Osteocyte (in vitro differentiated cells): ENCODE data around the gene KIRREL3. TPM values are rescaled to one million over a fixed set of nuclear protein-coding genes. Genes with fewer than 3 reads are reported as not detected.
"Not testable (repeated sequence)": the region's sequence is repeated elsewhere in the genome, so short reads cannot be mapped to it uniquely, and the experiment has no call there.

ENCODE experiments used
- DNase-seq: peaks from one replicate; pipeline ENCODE4 v3.0.0; 2021; ENCODE audit warnings: mixed read lengths; ENCODE audit not compliant: unreplicated experiment; ENCODE audit errors: extremely low spot score
- H3K27ac Mint-ChIP-seq: one replicate; pipeline ENCODE4 v1.8.0; 2021; ENCODE audit warnings: mild to moderate bottlenecking, mixed read lengths; ENCODE audit not compliant: unreplicated experiment
- H3K27me3 Mint-ChIP-seq: one replicate; pipeline ENCODE4 v1.8.0; 2021; ENCODE audit warnings: mixed read lengths; ENCODE audit not compliant: unreplicated experiment
- H3K36me3 Mint-ChIP-seq: one replicate; pipeline ENCODE4 v1.8.0; 2021; ENCODE audit warnings: mixed read lengths; ENCODE audit not compliant: unreplicated experiment
- H3K4me1 Mint-ChIP-seq: one replicate; pipeline ENCODE4 v1.8.0; 2021; ENCODE audit warnings: mixed read lengths; ENCODE audit not compliant: unreplicated experiment
- H3K4me3 Mint-ChIP-seq: one replicate; pipeline ENCODE4 v1.8.0; 2021; ENCODE audit warnings: mild to moderate bottlenecking, moderate library complexity, mixed read lengths; ENCODE audit not compliant: unreplicated experiment
- H3K9me3 Mint-ChIP-seq: one replicate; pipeline ENCODE4 v1.8.0; 2021; ENCODE audit warnings: mixed read lengths; ENCODE audit not compliant: unreplicated experiment
- total RNA-seq: library from RNA; stranded (reverse); gene quantifications from 2 replicates; pipeline ENCODE4 v1.2.1, GENCODE V29; 2021
- TF ChIP-seq, protein P1 (sequence below): fragments of 200-600 bp; sonication (generic); IDR thresholded peaks from 2 replicates; pipeline ENCODE4 v1.5.0; 2021; ENCODE audit warnings: antibody characterized with exemption, mild to moderate bottlenecking, moderate library complexity

The KIRREL3 gene
- total RNA-seq, 1 donor from 2014 or later: 1.2 TPM

DNA sequence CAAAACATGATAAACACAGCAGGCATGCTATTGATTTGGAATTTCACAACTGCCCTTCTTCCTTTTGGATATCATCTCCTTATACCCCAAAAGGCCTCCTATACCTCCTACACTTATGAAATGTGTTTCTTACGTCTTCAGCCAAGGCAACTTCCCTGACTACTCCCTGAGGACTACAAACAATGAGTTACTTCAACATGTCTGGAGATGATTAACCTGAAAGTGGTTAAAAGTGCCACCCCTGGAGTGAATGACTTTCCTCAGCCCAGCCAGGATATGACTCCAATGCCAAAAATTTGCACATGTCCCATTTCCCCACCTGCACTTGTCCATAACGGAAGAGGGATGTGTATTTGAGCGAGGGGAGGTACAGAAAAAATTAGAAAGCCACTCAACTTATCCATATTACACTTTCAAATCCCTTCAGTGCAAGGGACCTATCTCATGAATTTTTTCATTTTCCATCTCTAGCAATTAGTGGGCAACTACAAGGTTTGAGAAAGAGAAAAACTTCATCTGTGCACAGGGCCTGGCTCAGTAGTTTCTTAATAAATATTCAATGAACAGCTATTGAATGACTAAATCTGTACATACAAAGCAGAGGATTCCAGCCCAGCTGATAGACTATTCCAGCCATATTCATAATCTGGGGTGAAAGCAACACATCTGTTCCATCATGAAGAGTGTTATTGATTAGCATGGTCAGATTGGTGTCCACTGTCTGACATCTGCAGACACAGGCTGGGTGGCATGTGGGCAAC lies 36.8 kb downstream of the KIRREL3 start:
- Mint-ChIP-seq H3K27me3 (no peaks in the 10 kb centered on the region), H3K4me3 (no peak overlapping the region), H3K27ac (no peak overlapping the region), H3K36me3 (no peaks in the 10 kb centered on the region), H3K4me1 (no peaks in the 10 kb centered on the region), H3K9me3 (peaks cover 10% of the 10 kb centered on the region)
- TF ChIP-seq, protein P1, sequence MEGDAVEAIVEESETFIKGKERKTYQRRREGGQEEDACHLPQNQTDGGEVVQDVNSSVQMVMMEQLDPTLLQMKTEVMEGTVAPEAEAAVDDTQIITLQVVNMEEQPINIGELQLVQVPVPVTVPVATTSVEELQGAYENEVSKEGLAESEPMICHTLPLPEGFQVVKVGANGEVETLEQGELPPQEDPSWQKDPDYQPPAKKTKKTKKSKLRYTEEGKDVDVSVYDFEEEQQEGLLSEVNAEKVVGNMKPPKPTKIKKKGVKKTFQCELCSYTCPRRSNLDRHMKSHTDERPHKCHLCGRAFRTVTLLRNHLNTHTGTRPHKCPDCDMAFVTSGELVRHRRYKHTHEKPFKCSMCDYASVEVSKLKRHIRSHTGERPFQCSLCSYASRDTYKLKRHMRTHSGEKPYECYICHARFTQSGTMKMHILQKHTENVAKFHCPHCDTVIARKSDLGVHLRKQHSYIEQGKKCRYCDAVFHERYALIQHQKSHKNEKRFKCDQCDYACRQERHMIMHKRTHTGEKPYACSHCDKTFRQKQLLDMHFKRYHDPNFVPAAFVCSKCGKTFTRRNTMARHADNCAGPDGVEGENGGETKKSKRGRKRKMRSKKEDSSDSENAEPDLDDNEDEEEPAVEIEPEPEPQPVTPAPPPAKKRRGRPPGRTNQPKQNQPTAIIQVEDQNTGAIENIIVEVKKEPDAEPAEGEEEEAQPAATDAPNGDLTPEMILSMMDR: no peak
- DNase-seq: no peak

DNA sequence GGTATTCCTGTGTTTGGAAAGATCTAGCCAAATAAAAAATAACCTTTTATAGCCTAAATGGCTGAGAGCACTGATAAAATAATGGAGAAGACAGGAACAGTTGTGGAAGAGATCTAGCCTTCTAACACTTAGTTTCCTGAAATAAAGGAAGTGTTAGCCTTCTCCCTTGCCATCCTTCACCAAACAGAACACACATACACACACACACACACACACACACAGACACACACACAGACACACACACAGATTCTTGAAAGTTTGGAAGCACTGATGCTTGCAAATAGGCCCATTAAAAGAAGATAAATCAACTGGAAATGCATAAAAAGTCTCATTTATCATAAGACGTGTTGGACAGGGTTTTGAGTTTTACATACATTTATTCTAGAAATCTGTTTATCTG lies 37.5 kb downstream of the KIRREL3 start:
- Mint-ChIP-seq H3K36me3 (no peaks in the 10 kb centered on the region), H3K4me1 (no peaks in the 10 kb centered on the region), H3K27me3 (no peaks in the 10 kb centered on the region), H3K4me3 (no peak overlapping the region), H3K9me3 (peaks cover 10% of the 10 kb centered on the region), H3K27ac (no peak overlapping the region)
- DNase-seq: no peak
- TF ChIP-seq, protein P1: no peak

DNA sequence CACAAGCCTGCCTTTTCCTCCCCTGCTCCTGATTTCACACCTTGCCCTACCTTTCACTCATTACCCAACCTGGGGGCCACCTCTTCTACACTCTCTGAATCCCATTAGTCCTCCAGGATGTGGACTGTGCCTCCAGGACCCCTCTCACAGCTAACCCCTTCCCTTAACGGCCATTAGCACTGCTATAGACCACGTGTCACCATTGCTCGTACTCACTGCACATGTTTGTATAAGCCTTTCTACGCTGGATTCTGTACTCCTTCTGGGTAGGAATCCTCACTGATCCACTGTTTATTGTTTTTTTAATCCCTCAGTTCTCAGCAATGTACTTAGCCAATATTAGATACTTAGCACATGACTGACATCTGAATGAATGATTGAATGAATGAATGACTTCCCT lies 40.9 kb downstream of the KIRREL3 start:
- TF ChIP-seq, protein P1: no peak
- H3K4me3 Mint-ChIP-seq: no peak overlapping the region

DNA sequence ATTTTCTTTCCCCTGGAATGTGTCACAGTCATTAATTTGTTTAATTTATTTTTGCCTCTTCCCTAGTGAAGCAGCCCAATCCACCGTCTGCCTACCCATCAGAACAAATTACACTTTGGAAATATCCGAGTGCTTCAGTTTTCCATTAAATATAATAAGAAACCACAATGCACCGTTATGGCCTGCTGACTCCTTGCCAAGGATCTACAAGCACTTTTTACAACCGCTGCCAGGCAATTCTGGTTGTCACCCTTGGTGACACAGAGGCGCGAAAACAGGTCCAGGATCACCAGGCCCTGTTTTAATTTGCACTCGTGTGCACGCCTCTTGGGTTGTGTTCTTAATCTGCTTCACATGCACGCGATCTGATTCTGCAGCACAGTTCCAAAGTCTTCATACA lies 43.9 kb downstream of the KIRREL3 start:
- no peak overlapping the region for H3K27ac Mint-ChIP-seq
- TF ChIP-seq, protein P1: no peak
- no peaks in the 10 kb centered on the region for H3K27me3 Mint-ChIP-seq
- no peaks in the 10 kb centered on the region for H3K4me1 Mint-ChIP-seq
- no peak overlapping the region for H3K4me3 Mint-ChIP-seq
- no peaks in the 10 kb centered on the region for H3K36me3 Mint-ChIP-seq
- peaks cover under 1% of the 10 kb centered on the region for H3K9me3 Mint-ChIP-seq
- no peak for DNase-seq

More for the DNA sequence above, 40.9 kb downstream of the KIRREL3 start:
- Mint-ChIP-seq H3K36me3 (no peaks in the 10 kb centered on the region), H3K4me1 (no peaks in the 10 kb centered on the region), H3K27me3 (no peaks in the 10 kb centered on the region), H3K9me3 (peaks cover 10% of the 10 kb centered on the region), H3K27ac (no peak overlapping the region)
- no peak for DNase-seq

DNA sequence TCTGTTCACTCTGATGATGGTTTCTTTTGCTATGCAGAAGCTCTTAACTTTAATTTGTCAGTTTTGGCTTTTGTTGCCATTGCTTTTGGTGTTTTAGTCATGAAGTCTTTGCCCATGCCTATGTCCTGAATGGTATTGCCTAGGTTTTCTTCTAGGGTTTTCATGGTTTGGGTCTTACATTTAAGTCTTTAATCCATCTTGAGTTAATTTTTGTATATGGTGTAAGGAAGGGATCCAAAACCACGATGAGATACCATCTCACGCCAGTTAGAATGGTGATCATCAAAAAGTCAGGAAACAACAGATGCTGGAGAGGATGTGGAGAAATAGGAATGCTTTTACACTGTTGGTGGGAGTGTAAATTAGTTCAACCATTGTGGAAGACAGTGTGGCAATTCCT lies 48.0 kb downstream of the KIRREL3 start:
- H3K27me3 Mint-ChIP-seq: not testable (repeated sequence)

More for the DNA sequence above, 48.0 kb downstream of the KIRREL3 start:
- H3K9me3 Mint-ChIP-seq, DNase-seq, H3K4me3 Mint-ChIP-seq, H3K27ac Mint-ChIP-seq, H3K4me1 Mint-ChIP-seq, H3K36me3 Mint-ChIP-seq: not testable (repeated sequence)
